ENCODE measurements around the gene LLGL2.

DNA sequence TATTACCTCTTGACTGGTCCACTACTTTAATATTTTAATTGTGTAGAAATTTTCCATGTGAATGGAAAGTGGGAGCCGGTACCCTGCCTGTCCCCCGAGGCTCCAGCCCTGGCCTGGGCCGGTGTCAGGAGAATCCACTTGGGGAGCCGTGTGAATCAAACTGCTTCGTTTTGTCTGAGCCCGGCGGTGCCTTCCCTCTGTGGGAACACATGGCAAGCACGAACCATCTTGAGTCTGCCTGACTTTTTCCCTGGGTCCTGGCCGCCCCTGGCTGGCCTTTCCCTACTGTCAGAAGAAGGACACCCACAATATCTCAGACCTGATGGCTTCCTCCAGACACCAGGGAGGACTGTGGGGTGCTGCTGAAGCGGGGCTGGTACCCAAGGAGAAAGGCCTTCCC is 49.7 kb downstream of the LLGL2 start:
- TF ChIP-seq, protein P1, sequence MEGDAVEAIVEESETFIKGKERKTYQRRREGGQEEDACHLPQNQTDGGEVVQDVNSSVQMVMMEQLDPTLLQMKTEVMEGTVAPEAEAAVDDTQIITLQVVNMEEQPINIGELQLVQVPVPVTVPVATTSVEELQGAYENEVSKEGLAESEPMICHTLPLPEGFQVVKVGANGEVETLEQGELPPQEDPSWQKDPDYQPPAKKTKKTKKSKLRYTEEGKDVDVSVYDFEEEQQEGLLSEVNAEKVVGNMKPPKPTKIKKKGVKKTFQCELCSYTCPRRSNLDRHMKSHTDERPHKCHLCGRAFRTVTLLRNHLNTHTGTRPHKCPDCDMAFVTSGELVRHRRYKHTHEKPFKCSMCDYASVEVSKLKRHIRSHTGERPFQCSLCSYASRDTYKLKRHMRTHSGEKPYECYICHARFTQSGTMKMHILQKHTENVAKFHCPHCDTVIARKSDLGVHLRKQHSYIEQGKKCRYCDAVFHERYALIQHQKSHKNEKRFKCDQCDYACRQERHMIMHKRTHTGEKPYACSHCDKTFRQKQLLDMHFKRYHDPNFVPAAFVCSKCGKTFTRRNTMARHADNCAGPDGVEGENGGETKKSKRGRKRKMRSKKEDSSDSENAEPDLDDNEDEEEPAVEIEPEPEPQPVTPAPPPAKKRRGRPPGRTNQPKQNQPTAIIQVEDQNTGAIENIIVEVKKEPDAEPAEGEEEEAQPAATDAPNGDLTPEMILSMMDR (IDR thresholded peaks at IDR 0.05), result no peak
- no peak for TF ChIP-seq POLR2A (IDR thresholded peaks at IDR 0.05)
